ENCODE data around the gene MACROH2A2.

MACROH2A2 gene

DNA sequence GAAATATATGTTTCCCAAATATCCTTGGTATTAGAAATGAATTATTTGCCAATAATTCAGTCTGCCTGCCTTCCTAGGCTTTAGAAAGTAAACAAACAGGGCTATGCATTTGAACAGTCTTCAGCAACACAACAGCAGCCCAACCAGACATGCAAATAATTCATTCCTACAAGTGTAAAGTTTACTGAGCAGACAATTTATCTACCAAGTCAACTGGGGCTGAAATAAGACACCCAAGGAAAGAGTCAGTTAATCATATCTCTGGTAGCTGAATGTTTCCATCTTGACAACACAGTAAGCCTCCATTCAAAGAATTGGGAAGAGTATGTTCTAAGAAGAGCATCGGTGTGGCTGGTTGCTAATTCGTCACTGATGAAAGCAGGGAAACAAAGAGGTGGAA, 41.6 kb downstream of the MACROH2A2 start:
- H3K4me1 ChIP-seq (ENCODE audit: low read length) = no peaks in the 10 kb centered on the region
- no peak overlapping the region for H2AFZ ChIP-seq (ENCODE audit: low read depth, low read length)
- no peaks in the 10 kb centered on the region for H3K27me3 ChIP-seq (ENCODE audit: low read depth, low read length)
- no peak overlapping the region for H3K4me3 ChIP-seq (ENCODE audit: low read length)
- no peak overlapping the region for H3K9ac ChIP-seq (ENCODE audit: low read length)
- no peak overlapping the region for H3K27ac ChIP-seq (ENCODE audit: low read length)
- no peaks in the 10 kb centered on the region for H4K20me1 ChIP-seq (ENCODE audit: insufficient read depth, low read length)
- no peaks in the 10 kb centered on the region for H3K79me2 ChIP-seq (ENCODE audit: low read length)
- H3K36me3 ChIP-seq (replicated peaks; ENCODE audit: low read depth, low read length) = no peaks in the 10 kb centered on the region
- no peak overlapping the region for H3K4me2 ChIP-seq (ENCODE audit: low read length)
- TF ChIP-seq CTCF (IDR thresholded peaks at IDR 0.05; ENCODE audit: low read depth, low read length) (no peak), EZH2phosphoT487 (IDR thresholded peaks at IDR 0.05; ENCODE audit: low read depth) (no peak)
- no peaks in the 10 kb centered on the region for H3K9me3 ChIP-seq (ENCODE audit: insufficient read depth, low read length)

DNA sequence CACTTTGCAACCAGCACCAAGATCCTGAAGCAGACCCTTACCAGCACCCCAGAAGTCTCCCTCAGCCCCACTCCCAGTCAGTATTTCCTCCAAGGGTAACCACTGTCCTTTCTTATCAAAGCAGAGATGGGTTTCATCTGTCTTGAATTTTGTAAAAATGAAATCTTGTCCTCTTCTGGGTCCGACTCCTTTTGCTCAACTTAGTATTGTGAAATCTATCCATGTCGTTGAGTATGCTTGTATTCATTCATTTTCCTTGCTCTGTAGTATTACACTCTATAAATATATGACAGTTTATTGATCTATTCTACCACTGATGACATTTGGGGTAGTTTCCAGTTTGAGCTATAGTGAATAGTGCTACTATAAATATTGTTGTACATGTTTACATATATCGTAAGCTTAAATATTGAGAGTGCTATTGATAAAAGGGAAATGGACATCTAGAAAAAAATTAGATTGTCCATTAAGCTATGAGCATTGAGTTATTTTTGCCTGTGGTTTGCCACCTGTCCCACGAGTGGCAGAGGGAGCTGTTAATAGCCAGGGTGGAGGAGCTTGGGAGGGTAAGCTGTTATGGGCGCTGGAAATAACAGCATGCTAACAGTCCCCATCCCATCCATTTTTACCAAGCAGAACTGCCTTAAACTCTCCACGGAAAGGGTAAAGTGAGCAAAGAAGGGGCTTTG, 43.5 kb downstream of the MACROH2A2 start:
- no peak overlapping the region for H3K27ac ChIP-seq (ENCODE audit: low read length)
- TF ChIP-seq CTCF (IDR thresholded peaks at IDR 0.05; ENCODE audit: low read depth, low read length) = no peak
- no peak for TF ChIP-seq EZH2phosphoT487 (IDR thresholded peaks at IDR 0.05; ENCODE audit: low read depth)
- H3K4me1 ChIP-seq (ENCODE audit: low read length) = no peaks in the 10 kb centered on the region
- H2AFZ ChIP-seq (ENCODE audit: low read depth, low read length) = no peak overlapping the region
- no peak overlapping the region for H3K4me3 ChIP-seq (ENCODE audit: low read length)
- no peaks in the 10 kb centered on the region for H3K36me3 ChIP-seq (replicated peaks; ENCODE audit: low read depth, low read length)
- H3K4me2 ChIP-seq (ENCODE audit: low read length) = no peak overlapping the region
- H3K27me3 ChIP-seq (ENCODE audit: low read depth, low read length) = no peaks in the 10 kb centered on the region
- no peaks in the 10 kb centered on the region for H3K79me2 ChIP-seq (ENCODE audit: low read length)
- H4K20me1 ChIP-seq (ENCODE audit: insufficient read depth, low read length) = no peaks in the 10 kb centered on the region
- H3K9me3 ChIP-seq (ENCODE audit: insufficient read depth, low read length) = no peaks in the 10 kb centered on the region
- H3K9ac ChIP-seq (ENCODE audit: low read length) = no peak overlapping the region

GRCh38 chr10:70096705-70097420, 44.2 kb downstream of the MACROH2A2 start:
- no peaks in the 10 kb centered on the region for H3K4me1 ChIP-seq (ENCODE audit: low read length)
- H2AFZ ChIP-seq (ENCODE audit: low read depth, low read length) = no peak overlapping the region
- no peaks in the 10 kb centered on the region for H3K27me3 ChIP-seq (ENCODE audit: low read depth, low read length)
- H4K20me1 ChIP-seq (ENCODE audit: insufficient read depth, low read length) = no peaks in the 10 kb centered on the region
- TF ChIP-seq CTCF (IDR thresholded peaks at IDR 0.05; ENCODE audit: low read depth, low read length) = no peak
- TF ChIP-seq EZH2phosphoT487 (IDR thresholded peaks at IDR 0.05; ENCODE audit: low read depth) = no peak
- H3K4me2 ChIP-seq (ENCODE audit: low read length) = no peak overlapping the region
- no peak overlapping the region for H3K9ac ChIP-seq (ENCODE audit: low read length)
- no peaks in the 10 kb centered on the region for H3K79me2 ChIP-seq (ENCODE audit: low read length)
- no peaks in the 10 kb centered on the region for H3K9me3 ChIP-seq (ENCODE audit: insufficient read depth, low read length)
- no peaks in the 10 kb centered on the region for H3K36me3 ChIP-seq (replicated peaks; ENCODE audit: low read depth, low read length)
- H3K4me3 ChIP-seq (ENCODE audit: low read length) = no peak overlapping the region
- H3K27ac ChIP-seq (ENCODE audit: low read length) = no peak overlapping the region

- Histone ChIP-seq H3K27me3 (ENCODE audit: low read depth, low read length) (no peaks in the 10 kb centered on the region), H3K9ac (ENCODE audit: low read length) (no peak overlapping the region), H3K36me3 (replicated peaks; ENCODE audit: low read depth, low read length) (no peaks in the 10 kb centered on the region), H2AFZ (ENCODE audit: low read depth, low read length) (no peak overlapping the region), H3K4me3 (ENCODE audit: low read length) (no peak overlapping the region), H3K27ac (ENCODE audit: low read length) (no peak overlapping the region), H4K20me1 (ENCODE audit: insufficient read depth, low read length) (no peaks in the 10 kb centered on the region), H3K4me1 (ENCODE audit: low read length) (no peaks in the 10 kb centered on the region), H3K9me3 (ENCODE audit: insufficient read depth, low read length) (no peaks in the 10 kb centered on the region), H3K4me2 (ENCODE audit: low read length) (no peak overlapping the region), H3K79me2 (ENCODE audit: low read length) (no peaks in the 10 kb centered on the region)
- TF ChIP-seq EZH2phosphoT487 (IDR thresholded peaks at IDR 0.05; ENCODE audit: low read depth) = no peak
- TF ChIP-seq CTCF (IDR thresholded peaks at IDR 0.05; ENCODE audit: low read depth, low read length) = no peak
Observed at GRCh38 chr10:70097459-70097858, 44.8 kb downstream of the MACROH2A2 start.

Measured in OCI-LY3 (cell line).